SJCRH30 (cell line): Measurements from ENCODE around the gene ATXN3. TPM values are rescaled to one million over a fixed set of nuclear protein-coding genes. Genes with fewer than 3 reads are reported as not detected.

ENCODE experiments used
- DNase-seq, 2 experiments: peaks; one replicate each; pipeline ENCODE4 v3.0.0-alpha.2; 2015 to 2020
- H3K27ac ChIP-seq: fragments of 250-450 bp; sonication (Bioruptor Pico); 2 replicates; pipeline ENCODE4 v1.5.1; 2020; ENCODE audit warnings: mild to moderate bottlenecking, moderate library complexity
- H3K27me3 ChIP-seq: fragments of 250-450 bp; sonication (Bioruptor Pico); 2 replicates; pipeline ENCODE4 v1.5.1; 2020; ENCODE audit warnings: mild to moderate bottlenecking, moderate library complexity
- H3K36me3 ChIP-seq: fragments of 250-450 bp; sonication (Bioruptor Pico); 2 replicates; pipeline ENCODE4 v1.5.1; 2020; ENCODE audit warnings: mild to moderate bottlenecking, moderate library complexity
- H3K4me1 ChIP-seq: fragments of 250-450 bp; sonication (Bioruptor Pico); 2 replicates; pipeline ENCODE4 v1.5.1; 2020; ENCODE audit warnings: mild to moderate bottlenecking, moderate library complexity
- H3K4me3 ChIP-seq: fragments of 250-450 bp; sonication (Bioruptor Pico); 2 replicates; pipeline ENCODE4 v1.5.1; 2020; ENCODE audit warnings: mild to moderate bottlenecking, moderate library complexity
- H3K9me3 ChIP-seq: fragments of 250-450 bp; sonication (Bioruptor Pico); replicated peaks from 2 replicates; pipeline ENCODE4 v1.5.1; 2020; ENCODE audit warnings: mild to moderate bottlenecking, moderate library complexity
- total RNA-seq: library from RNA; depleted of rRNA; stranded (reverse); fragments of >200 nt; shearing (Covaris generic); gene quantifications from 2 replicates; pipeline ENCODE4 v1.2.3, GENCODE V29; 2014

ATXN3 gene
- total RNA-seq, 1 experiment from 2014 or later: 22.0 TPM

DNA sequence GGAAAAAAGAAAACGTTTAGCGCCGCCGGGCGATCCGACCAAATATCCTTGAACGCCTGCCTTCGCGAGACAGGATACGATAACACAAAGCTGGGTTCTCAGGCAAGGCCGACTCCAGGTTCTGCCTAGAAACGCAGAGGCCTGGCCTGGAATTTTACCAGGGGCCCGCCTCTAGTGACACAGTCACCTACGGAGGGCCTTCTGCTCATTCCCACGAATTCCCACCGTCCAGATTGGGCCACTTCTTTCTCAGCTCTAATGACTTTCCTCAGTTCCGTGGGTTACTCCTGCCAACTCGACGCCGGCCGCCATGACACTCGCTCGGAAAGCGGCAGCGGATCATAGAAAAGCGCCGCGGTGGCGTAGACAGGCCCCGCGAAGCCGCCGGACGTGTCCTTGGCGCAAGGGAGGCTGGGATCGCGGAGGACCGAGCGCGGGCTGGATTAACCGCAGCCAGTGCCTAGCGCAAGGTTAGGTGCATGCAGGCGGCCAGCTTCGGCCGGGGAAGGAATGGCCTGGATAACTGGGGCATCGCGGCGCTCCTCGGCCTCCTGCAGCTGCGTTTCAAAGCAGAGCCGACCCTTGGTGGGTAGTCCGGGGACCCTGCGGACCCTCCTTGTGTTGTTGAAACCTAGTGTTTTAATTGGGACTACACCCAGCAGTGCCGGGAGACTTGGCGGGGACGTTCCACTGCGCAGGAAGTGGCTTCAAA, 66.5 kb downstream of the ATXN3 start, which contains the start of gene TRIP11:
TRIP11 (minus strand) TSS at position 341 of the 712 bp plus-strand sequence. CDS start 374 bp downstream, outside the sequence.
- DNase-seq: peak; percentile 92
- peak within 1 kb of the TSS; percentile 97 for H3K27ac ChIP-seq
- no peaks in the 10 kb centered on the region; the same call in 1 of the 2 replicates for H3K4me1 ChIP-seq
- no peaks in the 10 kb centered on the region for H3K9me3 ChIP-seq
- peak within 1 kb of the TSS; percentile 75 for H3K4me3 ChIP-seq
- H3K27me3 ChIP-seq: no peaks in the 10 kb centered on the region
- peaks cover 3% of the 10 kb centered on the region; the same call in 1 of the 2 replicates for H3K36me3 ChIP-seq

DNA sequence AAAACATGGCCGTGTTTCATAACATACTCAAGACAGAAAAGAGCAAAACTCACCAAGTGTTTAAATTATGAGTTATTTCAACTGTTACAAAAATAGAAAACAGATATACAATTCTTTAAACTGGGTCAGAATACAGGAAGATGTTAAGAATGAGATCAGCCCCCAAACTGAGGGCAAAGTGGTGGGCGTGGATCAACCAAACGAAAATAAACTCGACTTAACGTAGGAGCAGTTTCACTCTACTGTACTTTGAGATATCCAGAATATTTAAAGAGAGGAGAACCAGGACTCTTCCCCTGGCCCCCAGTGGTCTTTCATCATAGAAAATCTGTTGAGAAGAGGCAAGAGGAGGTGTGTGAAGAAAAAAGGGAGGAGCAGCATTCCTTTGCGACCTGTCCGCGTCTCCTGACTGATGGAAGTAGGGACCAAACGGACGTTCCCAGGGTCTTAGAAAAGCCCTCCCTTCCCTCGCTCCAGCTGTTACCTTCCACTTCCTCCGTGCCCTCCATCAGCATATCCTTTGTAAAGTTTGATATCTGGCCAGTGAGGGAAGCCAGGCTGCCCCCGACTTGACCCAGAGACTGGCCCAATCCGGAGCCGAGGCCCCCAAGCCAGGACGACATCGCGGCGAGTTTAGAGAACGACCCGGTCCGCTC, 67.2 kb downstream of the ATXN3 start:
- H3K4me3 ChIP-seq: peak overlapping the region; percentile 75
- H3K9me3 ChIP-seq: no peaks in the 10 kb centered on the region
- H3K27ac ChIP-seq: peak overlapping the region; percentile 97
- H3K4me1 ChIP-seq: no peaks in the 10 kb centered on the region; the same call in 1 of the 2 replicates
- H3K27me3 ChIP-seq: no peaks in the 10 kb centered on the region
- DNase-seq: peak; percentile 83 to 89
- peaks cover 3% of the 10 kb centered on the region; the same call in 1 of the 2 replicates for H3K36me3 ChIP-seq

DNA sequence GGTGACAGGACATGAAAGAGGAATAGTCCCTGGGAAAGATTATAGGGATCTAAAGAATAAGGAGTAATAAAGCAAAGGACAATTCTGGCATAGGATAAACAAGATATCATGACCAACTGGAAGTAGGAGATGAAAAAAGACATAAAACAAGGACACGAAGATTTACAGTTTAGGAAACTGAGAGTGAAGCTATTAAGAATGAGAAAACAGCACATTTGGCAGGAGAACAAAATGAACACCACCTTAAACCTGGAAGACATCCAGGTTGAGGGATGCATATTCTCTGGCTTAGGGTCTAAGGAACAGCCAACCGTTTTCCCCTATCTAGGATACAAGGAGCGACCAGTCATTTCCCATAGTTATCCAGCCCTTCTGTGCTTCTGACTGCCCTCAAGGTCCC, 68.4 kb downstream of the ATXN3 start:
- peaks cover 8% of the 10 kb centered on the region for H3K36me3 ChIP-seq
- H3K27ac ChIP-seq: no peak overlapping the region
- no peak for DNase-seq
- no peaks in the 10 kb centered on the region for H3K27me3 ChIP-seq
- H3K4me1 ChIP-seq: no peaks in the 10 kb centered on the region; the same call in 1 of the 2 replicates
- H3K4me3 ChIP-seq: peak overlapping the region; percentile 75
- no peaks in the 10 kb centered on the region for H3K9me3 ChIP-seq

GRCh38 chr14:92035890-92036289, 70.5 kb downstream of the ATXN3 start:
- no peak for DNase-seq
- Histone ChIP-seq H3K36me3 (peaks cover 23% of the 10 kb centered on the region), H3K4me1 (no peaks in the 10 kb centered on the region; the same call in 1 of the 2 replicates), H3K27ac (no peak overlapping the region), H3K27me3 (no peaks in the 10 kb centered on the region), H3K9me3 (no peaks in the 10 kb centered on the region), H3K4me3 (no peak overlapping the region)

- DNase-seq: no peak
- Histone ChIP-seq H3K9me3 (no peaks in the 10 kb centered on the region), H3K4me1 (no peaks in the 10 kb centered on the region), H3K36me3 (peaks cover 31% of the 10 kb centered on the region), H3K27me3 (no peaks in the 10 kb centered on the region), H3K27ac (no peak overlapping the region), H3K4me3 (no peak overlapping the region)
Observed at GRCh38 chr14:92033906-92034687, 72.3 kb downstream of the ATXN3 start.

- no peaks in the 10 kb centered on the region for H3K9me3 ChIP-seq
- H3K4me1 ChIP-seq: no peaks in the 10 kb centered on the region
- no peak overlapping the region for H3K4me3 ChIP-seq
- H3K27me3 ChIP-seq: no peaks in the 10 kb centered on the region
- no peak for DNase-seq
- H3K27ac ChIP-seq: no peak overlapping the region
- H3K36me3 ChIP-seq: peaks cover 31% of the 10 kb centered on the region
Observed at GRCh38 chr14:92033433-92033832, 72.9 kb downstream of the ATXN3 start.

DNA sequence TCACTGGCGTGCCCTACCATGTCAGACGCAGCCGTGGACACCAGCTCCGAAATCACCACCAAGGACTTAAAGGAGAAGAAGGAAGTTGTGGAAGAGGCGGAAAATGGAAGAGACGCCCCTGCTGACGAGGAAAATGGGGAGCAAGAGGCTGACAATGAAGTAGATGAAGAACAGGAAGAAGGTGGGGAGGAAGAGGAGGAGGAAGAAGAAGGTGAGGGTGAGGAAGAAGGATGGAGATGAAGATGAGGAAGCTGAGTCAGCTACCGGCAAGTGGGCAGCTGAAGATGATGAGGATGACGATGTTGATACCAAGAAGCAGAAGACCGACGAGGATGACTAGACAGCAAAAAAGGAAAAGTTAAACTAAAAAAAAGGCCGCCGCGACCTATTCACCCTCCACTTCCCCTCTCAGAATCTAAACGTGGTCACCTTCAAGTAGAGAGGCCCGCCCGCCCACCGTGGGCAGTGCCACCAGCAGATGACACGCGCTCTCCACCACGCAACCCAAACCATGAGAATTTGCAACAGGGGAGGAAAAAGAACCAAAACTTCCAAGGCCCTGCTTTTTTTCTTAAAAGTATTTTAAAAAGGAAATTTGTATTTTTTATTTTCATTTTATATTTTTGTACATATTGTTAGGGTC, 79.7 kb downstream of the ATXN3 start:
- Histone ChIP-seq H3K27ac (no peak overlapping the region), H3K27me3 (no peaks in the 10 kb centered on the region)
- DNase-seq: no peak

GRCh38 chr14:92022036-92022435, 84.3 kb downstream of the ATXN3 start:
- H3K4me1 ChIP-seq: no peaks in the 10 kb centered on the region
- no peaks in the 10 kb centered on the region for H3K27me3 ChIP-seq
- no peak overlapping the region for H3K4me3 ChIP-seq
- peaks cover 18% of the 10 kb centered on the region for H3K36me3 ChIP-seq
- H3K9me3 ChIP-seq: no peaks in the 10 kb centered on the region
- no peak overlapping the region for H3K27ac ChIP-seq
- no peak for DNase-seq

More for the DNA sequence above, 79.7 kb downstream of the ATXN3 start:
- H3K9me3 ChIP-seq: no peaks in the 10 kb centered on the region
- no peak overlapping the region for H3K4me3 ChIP-seq
- peaks cover 26% of the 10 kb centered on the region for H3K36me3 ChIP-seq
- no peaks in the 10 kb centered on the region for H3K4me1 ChIP-seq

DNA sequence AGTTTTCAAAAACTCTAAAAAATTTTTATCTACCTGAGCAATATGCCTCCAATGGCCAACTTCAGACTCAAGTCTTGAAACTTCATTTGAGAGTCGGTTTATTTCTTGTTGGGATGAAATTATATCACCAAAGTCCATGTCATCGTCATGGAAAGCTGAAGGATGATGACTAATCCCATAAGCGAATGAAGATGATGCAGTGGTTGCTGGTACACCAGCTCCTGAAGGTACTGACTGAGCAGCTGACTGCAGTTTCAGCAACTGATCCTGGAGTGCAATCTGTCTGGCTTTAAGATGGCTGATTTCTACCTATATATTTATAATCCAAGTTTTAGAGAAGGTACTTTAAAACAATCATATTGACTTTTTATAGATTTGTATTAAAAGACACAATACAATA, 84.9 kb downstream of the ATXN3 start:
- Histone ChIP-seq H3K9me3 (no peaks in the 10 kb centered on the region), H3K27me3 (no peaks in the 10 kb centered on the region), H3K36me3 (peaks cover 18% of the 10 kb centered on the region), H3K4me3 (no peak overlapping the region), H3K27ac (no peak overlapping the region), H3K4me1 (no peaks in the 10 kb centered on the region)
- no peak for DNase-seq

GRCh38 chr14:92014040-92014439, 92.3 kb downstream of the ATXN3 start:
- no peaks in the 10 kb centered on the region for H3K4me1 ChIP-seq
- H3K27me3 ChIP-seq: no peaks in the 10 kb centered on the region
- peaks cover 29% of the 10 kb centered on the region for H3K36me3 ChIP-seq
- H3K9me3 ChIP-seq: no peaks in the 10 kb centered on the region
- no peak for DNase-seq
- H3K4me3 ChIP-seq: no peak overlapping the region
- no peak overlapping the region for H3K27ac ChIP-seq

DNA sequence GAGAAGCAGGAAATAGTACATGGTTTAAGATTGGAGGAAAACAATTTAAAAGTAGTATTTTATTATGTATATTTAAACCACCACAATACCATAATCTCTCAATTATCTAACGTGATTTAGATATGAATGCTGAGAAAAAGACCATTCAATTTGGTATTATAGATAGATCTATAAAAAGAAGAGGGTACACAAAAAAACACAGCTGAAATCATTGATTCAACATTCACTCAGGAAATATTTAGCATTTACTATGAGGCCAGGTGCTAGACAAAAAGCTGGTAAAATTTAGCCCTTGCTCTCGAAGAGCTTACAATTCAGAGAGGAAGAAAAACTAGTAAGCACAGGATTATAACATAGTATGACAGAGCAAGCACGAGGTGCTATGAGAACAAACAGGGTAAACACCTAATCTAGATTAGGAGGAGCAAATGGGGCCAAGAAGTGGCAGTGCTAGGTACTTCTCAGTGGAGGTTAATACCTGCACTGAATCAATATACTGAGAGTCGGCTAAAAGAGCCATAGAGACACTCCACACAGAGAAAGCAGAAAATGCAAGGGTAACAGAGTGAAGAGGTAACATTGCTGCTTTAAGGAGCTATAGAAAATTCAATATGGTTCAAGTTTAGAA, 94.1 kb downstream of the ATXN3 start:
- no peak for DNase-seq
- Histone ChIP-seq H3K27me3 (no peaks in the 10 kb centered on the region), H3K9me3 (no peaks in the 10 kb centered on the region), H3K4me1 (no peaks in the 10 kb centered on the region), H3K27ac (no peak overlapping the region), H3K4me3 (no peak overlapping the region), H3K36me3 (peaks cover 31% of the 10 kb centered on the region)

GRCh38 chr14:92010644-92011043, 95.7 kb downstream of the ATXN3 start:
- Histone ChIP-seq H3K36me3 (peaks cover 33% of the 10 kb centered on the region), H3K27ac (no peak overlapping the region), H3K27me3 (no peaks in the 10 kb centered on the region), H3K4me3 (no peak overlapping the region), H3K4me1 (no peaks in the 10 kb centered on the region), H3K9me3 (no peaks in the 10 kb centered on the region)
- DNase-seq: no peak

DNA sequence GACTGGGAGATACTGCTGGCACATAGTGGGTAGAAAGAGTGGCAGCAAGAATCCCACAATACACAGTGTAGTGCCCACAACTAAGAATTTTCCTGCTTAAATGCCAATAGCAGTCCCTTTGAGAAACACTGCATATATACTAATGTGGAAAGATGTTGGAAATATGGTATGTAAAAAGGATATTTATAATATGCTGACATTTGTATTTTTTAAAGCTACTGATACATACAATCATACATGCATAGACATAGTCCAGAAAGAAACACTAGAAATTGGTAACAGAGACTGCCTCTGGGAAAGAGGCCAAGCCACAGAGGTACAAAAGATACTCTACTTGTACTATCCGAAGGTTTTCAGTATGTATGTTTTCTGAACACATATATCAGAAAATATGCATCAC, 96.8 kb downstream of the ATXN3 start:
- no peak overlapping the region for H3K27ac ChIP-seq
- H3K4me1 ChIP-seq: no peaks in the 10 kb centered on the region
- no peak overlapping the region for H3K4me3 ChIP-seq
- no peaks in the 10 kb centered on the region for H3K27me3 ChIP-seq
- DNase-seq: no peak
- H3K9me3 ChIP-seq: no peaks in the 10 kb centered on the region
- peaks cover 28% of the 10 kb centered on the region for H3K36me3 ChIP-seq
